ENCODE measurements around the gene TTF2.

- TF ChIP-seq POLR2A (IDR thresholded peaks at IDR 0.05) (no peak), CTCF (IDR thresholded peaks at IDR 0.05) (no peak), POLR2AphosphoS5 (IDR thresholded peaks at IDR 0.05) (no peak)
Measured at GRCh38 chr1:117098287-117098890, 38.3 kb downstream of the TTF2 start.
